K562 (cell line): ENCODE measurements around the gene SHF. TPM values are rescaled to one million over a fixed set of nuclear protein-coding genes. Genes with fewer than 3 reads are reported as not detected.

ENCODE experiments used
- ATAC-seq: fragments of 200-7000 bp; cut with Tn5 transposase; 3 replicates; pipeline ENCODE4 v1.9.1; 2020; ENCODE audit warnings: moderate library complexity
- BruUV-seq: library from RNA; stranded (reverse); fragments of 400-500 nt; replicated peaks from 2 replicates; lab custom pipeline; 2021; lab: Mats Ljungman, UMichigan
- CTCF ChIA-PET: fragments of 300-600 bp; formaldehyde crosslinking; extraction: SDS; loops from one replicate; lab custom pipeline; 2021; ENCODE audit warnings: low intra/inter-chr PET ratio; lab: Yijun Ruan, JAX
- POLR2A ChIA-PET: fragments of 300-600, 350-650 bp; sonication (Branson Sonifier 250); formaldehyde crosslinking; extraction: SDS; loops from one replicate; lab custom pipeline; 2021; ENCODE audit warnings: antibody characterized with exemption, inconsistent platforms; lab: Yijun Ruan, JAX
- DNase-seq, 4 experiments: peaks; one replicate each; pipeline versions ENCODE4 v3.0.0 to v3.0.0-alpha.2; 2011 to 2018; ENCODE audit warnings: low spot score in 3 of 4, mixed read lengths in 3 of 4; ENCODE audit errors: extremely low read depth in 1 of 4
- FAIRE-seq: peaks from 2 replicates; lab custom pipeline; 2011; peaks lifted over from hg19 to GRCh38; lab: Jason Lieb, UNC
- H2AFZ ChIP-seq: 2 replicates; pipeline ENCODE4 v1.6.0; 2011; ENCODE audit warnings: low read depth, low read length, control low read depth, inconsistent platforms
- H3K27ac ChIP-seq: fragments of 200-600 bp; 3 replicates; pipeline ENCODE4 v1.8.0; 2011; ENCODE audit warnings: low read depth, mild to moderate bottlenecking, control low read depth, inconsistent platforms, low read length, moderate library complexity, mixed read lengths; ENCODE audit errors: extremely low read depth
- H3K27me3 ChIP-seq, 2 experiments: fragments of 300-600 bp in 1 of 2; 2 replicates in 1 of 2; 3 replicates in 1 of 2; pipeline versions ENCODE4 v1.6.0 to v1.8.0; 2011; ENCODE audit warnings: inconsistent platforms in 2 of 2, low read length in 2 of 2, mild to moderate bottlenecking in 1 of 2, mixed read lengths in 1 of 2, moderate library complexity in 1 of 2; ENCODE audit not compliant: control insufficient read depth in 2 of 2, insufficient read depth in 2 of 2
- H3K36me3 ChIP-seq: fragments of 300-600 bp; 3 replicates; pipeline ENCODE4 v1.8.0; 2011; ENCODE audit warnings: mild to moderate bottlenecking, low read length, inconsistent platforms; ENCODE audit not compliant: control insufficient read depth, insufficient read depth
- H3K4me1 ChIP-seq, 2 experiments: fragments of 200-600 bp in 1 of 2; replicated peaks in 1 of 2; 2 replicates in 1 of 2; 3 replicates in 1 of 2; pipeline versions ENCODE4 v1.5.1 to v1.8.0; 2011; ENCODE audit warnings: inconsistent platforms in 2 of 2, low read length in 2 of 2, mild to moderate bottlenecking in 1 of 2, mixed read lengths in 1 of 2, moderate library complexity in 1 of 2; ENCODE audit not compliant: control insufficient read depth in 2 of 2, insufficient read depth in 2 of 2
- H3K4me2 ChIP-seq: 2 replicates; pipeline ENCODE4 v1.6.1; 2011; ENCODE audit warnings: low read length, control low read depth, inconsistent platforms, mixed read lengths; ENCODE audit not compliant: insufficient read depth
- H3K4me3 ChIP-seq: fragments of 200-600 bp; sonication (generic), shearing (Covaris generic); 2 replicates; pipeline ENCODE4 v1.5.1; 2016; ENCODE audit warnings: control low read depth, inconsistent platforms
- H3K79me2 ChIP-seq: fragments of 200-600 bp; 3 replicates; pipeline ENCODE4 v1.8.0; 2011; ENCODE audit warnings: low read length, inconsistent platforms; ENCODE audit not compliant: control insufficient read depth, insufficient read depth
- H3K9ac ChIP-seq, 2 experiments: 2 replicates each; pipeline versions ENCODE4 v1.6.0 to v1.6.1; 2011; ENCODE audit warnings: low read depth in 2 of 2, low read length in 2 of 2, control low read depth in 1 of 2, inconsistent platforms in 1 of 2, mild to moderate bottlenecking in 1 of 2, mixed read lengths in 1 of 2; ENCODE audit not compliant: insufficient read depth in 1 of 2
- H3K9me1 ChIP-seq: one replicate; pipeline ENCODE4 v1.6.0; 2011; ENCODE audit warnings: inconsistent platforms, mild to moderate bottlenecking, low read length, moderate library complexity; ENCODE audit not compliant: control insufficient read depth, insufficient read depth
- H3K9me3 ChIP-seq: replicated peaks from 2 replicates; pipeline ENCODE4 v1.5.1; 2011; ENCODE audit warnings: low read depth, low read length, inconsistent platforms; ENCODE audit not compliant: control insufficient read depth, insufficient read depth
- H4K20me1 ChIP-seq: replicated peaks from 2 replicates; pipeline ENCODE4 v1.6.1; 2011; ENCODE audit warnings: low read length, inconsistent platforms, mixed read lengths; ENCODE audit not compliant: control insufficient read depth, insufficient read depth
- FOXK1 ChIP-seq: sonication (generic); formaldehyde crosslinking; IDR thresholded peaks from 2 replicates; pipeline ENCODE4 v1.8.0; 2022; ENCODE audit warnings: missing genetic modification reagents, mild to moderate bottlenecking, borderline replicate concordance
- GATAD2A ChIP-seq: fragments of 450-650 bp; IDR thresholded peaks from 2 replicates; pipeline ENCODE4 v1.6.1; 2017
- STAT5A ChIP-seq: IDR thresholded peaks from 2 replicates; pipeline ENCODE4 v1.6.1; 2012; ENCODE audit warnings: low read length, inconsistent platforms, borderline replicate concordance
- TGIF2 ChIP-seq: sonication (generic); formaldehyde crosslinking; IDR thresholded peaks from 2 replicates; pipeline ENCODE4 v1.8.1; 2022; ENCODE audit warnings: mild to moderate bottlenecking, missing genetic modification reagents, moderate library complexity
- WGBS: fragments of 100-300 bp; shearing (Covaris generic); methylation state at CpG from one replicate; pipeline ENCODE4 v1.1.6; 2016; ENCODE audit warnings: low coverage, mixed read lengths; ENCODE audit not compliant: insufficient coverage; ENCODE audit errors: missing lambda C conversion rate; 5-methylcytosine and 5-hydroxymethylcytosine counted together
- in situ Hi-C: fragments of 300-500 bp; cut with MboI; formaldehyde crosslinking; loops from 4 replicates; pipeline ENCODE4 v1.15.0; 2018; ENCODE audit warnings: inconsistent platforms, mixed read lengths
- intact Hi-C: fragments of 100-400 bp; cut with micrococcal nuclease; formaldehyde crosslinking; loops from 2 replicates; pipeline ENCODE4 v1.14.2; 2022
- polyA plus RNA-seq, 8 experiments: library from polyadenylated mRNA; depleted of rRNA in 4 of 8; stranded (reverse) in 5 of 8; unstranded in 3 of 8; fragments of >200 nt; fragmentation: Nextera tagmentation in 2 of 8; fragmentation: Illumina TruSeq in 1 of 8; extraction: Ambion mirVana in 2 of 8; extraction: Trizol in 1 of 8; gene quantifications; 2 replicates each; pipeline versions ENCODE4 v1.2.1 to v1.2.3, GENCODE V29; 2011 to 2014; ENCODE audit warnings: inconsistent platforms in 1 of 8, missing spikeins in 1 of 8
- total RNA-seq, 7 experiments: library from RNA; depleted of rRNA in 6 of 7; stranded (reverse); fragments of >200 nt in 6 of 7; fragmentation: Illumina TruSeq in 2 of 7; extraction: Trizol in 2 of 7; gene quantifications; 2 replicates each; pipeline versions ENCODE4 v1.2.1 to v1.2.3, GENCODE V29; 2011 to 2021; ENCODE audit warnings: low replicate concordance in 1 of 7

SHF gene
- total and polyA plus RNA-seq, 9 of the 15 experiments (the other 6 are each of a cell fraction or from before 2014, with no cell fraction given): 0.51 to 2.2 (median 0.85) TPM; not detected in 2

DNA sequence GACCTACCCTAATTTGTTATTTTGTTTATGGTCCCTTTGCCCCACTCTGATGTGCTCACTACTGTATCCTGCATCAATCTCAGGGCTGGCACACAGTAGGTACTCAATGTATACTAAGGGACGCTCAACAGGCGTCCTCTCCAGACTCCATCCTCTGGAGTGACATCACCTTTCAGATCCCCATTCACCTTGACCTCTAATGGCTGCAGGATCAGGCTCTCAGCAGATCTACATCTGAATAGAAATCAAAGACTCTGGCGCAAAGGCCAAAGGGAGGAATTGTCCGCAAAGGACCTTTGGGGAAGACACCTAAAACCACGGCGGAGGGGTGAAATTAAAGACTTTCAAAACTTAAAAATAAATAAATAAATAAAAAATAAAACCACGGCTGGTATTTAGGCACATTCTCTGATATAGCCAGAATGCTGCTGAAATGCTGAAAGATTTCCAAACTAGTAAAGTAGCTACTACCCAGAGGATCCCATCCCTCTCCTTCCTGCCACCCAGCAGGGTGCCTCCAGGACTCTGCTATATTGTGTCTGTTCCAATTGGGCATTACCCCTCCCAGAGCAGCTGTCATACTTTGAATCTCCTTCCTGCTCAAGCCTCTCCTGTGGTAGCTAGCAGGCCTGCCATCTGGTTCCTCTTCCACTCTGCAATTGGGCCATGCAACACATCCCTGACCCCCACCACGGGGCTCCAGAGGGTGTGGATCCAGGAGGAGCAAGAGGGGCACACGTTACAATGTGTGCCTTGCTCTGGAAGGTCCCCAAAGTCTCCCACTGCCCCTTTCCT, 6.1 kb downstream of the SHF start:
- H3K9me1 ChIP-seq: no peaks in the 10 kb centered on the region
- no peak overlapping the region for H3K4me2 ChIP-seq
- H3K36me3 ChIP-seq: no peaks in the 10 kb centered on the region
- no peak overlapping the region for H3K9ac ChIP-seq
- ChIA-PET CTCF (interaction anchor here (0.6 kb wide), 1 partner anchor 249 kb away, joined by 3 read pairs; no protein-coding TSS in a partner anchor), POLR2A (interaction anchor here (0.7 kb wide), 1 partner anchor 406 kb away, joined by 4 read pairs; the partner anchor contains the start of gene BLOC1S6)
- FAIRE-seq (no peak), DNase-seq (no peak)
- in situ Hi-C loops: loop anchor here (25.0 kb wide), 1 partner anchor 431 kb away; no protein-coding TSS in a partner anchor
- H2AFZ ChIP-seq: no peak overlapping the region
- TF ChIP-seq GATAD2A (no peak), STAT5A (no peak), TGIF2 (CRISPR knock-in tag) (no peak), FOXK1 (CRISPR knock-in tag) (no peak)
- TF ChIP-seq, all 486 proteins: peak for 0
- Histone ChIP-seq H3K4me3 (no peak overlapping the region), H3K4me1 (peaks cover 9 to 10% of the 10 kb centered on the region in 2 experiments; a peak in 3 of 5 replicates), H3K9me3 (no peaks in the 10 kb centered on the region), H4K20me1 (no peaks in the 10 kb centered on the region), H3K79me2 (no peaks in the 10 kb centered on the region), H3K27me3 (no peaks in the 10 kb centered on the region), H3K27ac (no peak overlapping the region)
- intact Hi-C loops: no loop called here
- no peak for ATAC-seq
- BruUV-seq: no TSS peak
- 41% methylated on average over 9 of the region's 9 CpGs for WGBS
